OCI-LY7 (cell line): ENCODE measurements around the gene CD37.

Experiments
- EZH2phosphoT487 ChIP-seq: fragments of 200-600 bp; sonication (generic); IDR thresholded peaks from 2 replicates; pipeline ENCODE4 v1.6.1; 2018; ENCODE audit warnings: low read depth, borderline replicate concordance, mild to moderate bottlenecking, mixed run types, antibody characterized with exemption, low read length, moderate library complexity, mixed read lengths
- TF ChIP-seq, protein P1 (sequence below): fragments of 200-600 bp; sonication (generic); conservative IDR thresholded peaks from 2 replicates; pipeline ENCODE4 v1.5.1; 2014; ENCODE audit warnings: mild to moderate bottlenecking, antibody characterized with exemption, low read length, moderate library complexity, mixed read lengths

DNA sequence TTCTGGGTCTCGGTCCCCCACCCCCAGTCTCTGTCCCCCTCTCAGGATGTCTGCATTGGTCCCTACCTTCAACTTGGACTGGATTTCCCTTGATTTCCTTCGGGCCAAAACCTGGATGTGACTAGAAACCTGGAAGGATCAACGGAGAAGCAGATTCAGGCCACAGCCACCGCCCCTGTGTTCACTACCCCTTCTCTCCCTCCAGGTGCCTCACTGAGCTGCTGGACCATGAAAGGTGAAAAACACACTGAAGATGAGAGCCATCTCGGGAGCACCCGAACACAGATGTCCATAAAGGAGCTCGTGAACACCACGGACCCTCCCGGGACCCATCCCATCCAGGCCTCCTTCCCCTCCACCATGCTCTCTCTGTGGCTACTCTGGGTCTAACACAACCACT is 22.0 kb downstream of the CD37 start:
- TF ChIP-seq, protein P1, sequence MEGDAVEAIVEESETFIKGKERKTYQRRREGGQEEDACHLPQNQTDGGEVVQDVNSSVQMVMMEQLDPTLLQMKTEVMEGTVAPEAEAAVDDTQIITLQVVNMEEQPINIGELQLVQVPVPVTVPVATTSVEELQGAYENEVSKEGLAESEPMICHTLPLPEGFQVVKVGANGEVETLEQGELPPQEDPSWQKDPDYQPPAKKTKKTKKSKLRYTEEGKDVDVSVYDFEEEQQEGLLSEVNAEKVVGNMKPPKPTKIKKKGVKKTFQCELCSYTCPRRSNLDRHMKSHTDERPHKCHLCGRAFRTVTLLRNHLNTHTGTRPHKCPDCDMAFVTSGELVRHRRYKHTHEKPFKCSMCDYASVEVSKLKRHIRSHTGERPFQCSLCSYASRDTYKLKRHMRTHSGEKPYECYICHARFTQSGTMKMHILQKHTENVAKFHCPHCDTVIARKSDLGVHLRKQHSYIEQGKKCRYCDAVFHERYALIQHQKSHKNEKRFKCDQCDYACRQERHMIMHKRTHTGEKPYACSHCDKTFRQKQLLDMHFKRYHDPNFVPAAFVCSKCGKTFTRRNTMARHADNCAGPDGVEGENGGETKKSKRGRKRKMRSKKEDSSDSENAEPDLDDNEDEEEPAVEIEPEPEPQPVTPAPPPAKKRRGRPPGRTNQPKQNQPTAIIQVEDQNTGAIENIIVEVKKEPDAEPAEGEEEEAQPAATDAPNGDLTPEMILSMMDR, result peak; percentile 23; the same call in 1 of the 2 replicates
- no peak for TF ChIP-seq EZH2phosphoT487
